Epithelial cell of esophagus (primary cell): Measurements from ENCODE around the gene LTBP3.

Experiments
- DNase-seq: peaks from one replicate; pipeline ENCODE4 v3.0.0; 2010; ENCODE audit warnings: low read depth
- H3K4me3 ChIP-seq: 2 replicates; pipeline ENCODE4 v1.5.1; 2011; ENCODE audit warnings: mild to moderate bottlenecking, low read length, control low read depth
- CTCF ChIP-seq: IDR thresholded peaks from 2 replicates; pipeline ENCODE4 v1.5.1; 2011; ENCODE audit warnings: low read depth, mild to moderate bottlenecking, low read length, control low read depth, inconsistent platforms; ENCODE audit not compliant: insufficient read depth; ENCODE audit errors: missing control alignments

Gene LTBP3

GRCh38 chr11:65489035-65489705 is 69.0 kb downstream of the LTBP3 start:
- no peak for TF ChIP-seq CTCF
- no peak for DNase-seq
- no peak overlapping the region for H3K4me3 ChIP-seq
